WTC11 (cell line): ENCODE measurements around the gene CFAP97. TPM values are rescaled to one million over a fixed set of nuclear protein-coding genes. Genes with fewer than 3 reads are reported as not detected.

ENCODE experiments used
- ATAC-seq: fragments of 200-7000 bp; cut with Tn5 transposase; 2 replicates; pipeline ENCODE4 v1.10.0; 2021; ENCODE audit warnings: mild to moderate bottlenecking, moderate library complexity
- CTCF ChIA-PET: fragments of 300-600 bp; sonication (Branson Sonifier 250); formaldehyde crosslinking; loops from one replicate; lab custom pipeline; 2021; ENCODE audit warnings: antibody characterized with exemption; lab: Charles Lee
- POLR2A ChIA-PET: fragments of 350-600 bp; sonication (Branson Sonifier 250); formaldehyde crosslinking; loops from one replicate; lab custom pipeline; 2021; ENCODE audit warnings: antibody characterized with exemption; lab: Charles Lee
- DNase-seq: peaks from one replicate; pipeline ENCODE4 v3.0.0; 2021; ENCODE audit warnings: low spot score
- H3K27ac Mint-ChIP-seq: 2 replicates; pipeline ENCODE4 v1.8.0; 2021; ENCODE audit warnings: mixed read lengths
- H3K27me3 Mint-ChIP-seq: 2 replicates; pipeline ENCODE4 v1.8.0; 2021; ENCODE audit warnings: low read depth, mild to moderate bottlenecking, moderate library complexity, mixed read lengths
- H3K36me3 Mint-ChIP-seq: 2 replicates; pipeline ENCODE4 v1.8.0; 2021; ENCODE audit warnings: mixed read lengths
- H3K4me1 Mint-ChIP-seq: 2 replicates; pipeline ENCODE4 v1.8.0; 2022; ENCODE audit warnings: mixed read lengths
- H3K4me3 Mint-ChIP-seq: 2 replicates; pipeline ENCODE4 v1.8.0; 2021; ENCODE audit warnings: mild to moderate bottlenecking, moderate library complexity, mixed read lengths
- H3K9me3 Mint-ChIP-seq: 2 replicates; pipeline ENCODE4 v1.8.0; 2021; ENCODE audit warnings: mixed read lengths
- ATF2 ChIP-seq: sonication (generic); formaldehyde crosslinking; IDR thresholded peaks from 2 replicates; pipeline ENCODE4 v1.8.1; 2022; ENCODE audit warnings: low read depth, missing genetic modification reagents, borderline replicate concordance
- ATF3 ChIP-seq: sonication (generic); formaldehyde crosslinking; conservative IDR thresholded peaks from 2 replicates; pipeline ENCODE4 v1.8.1; 2022; ENCODE audit warnings: mild to moderate bottlenecking, missing genetic modification reagents
- GRHL2 ChIP-seq: fragments of 250-450 bp; sonication (Bioruptor Pico); IDR thresholded peaks from 2 replicates; pipeline ENCODE4 v1.8.0; 2022; ENCODE audit warnings: mild to moderate bottlenecking, moderate library complexity; ENCODE audit not compliant: insufficient replicate concordance, severe bottlenecking
- NR3C1 ChIP-seq: sonication (generic); formaldehyde crosslinking; conservative IDR thresholded peaks from 2 replicates; pipeline ENCODE4 v1.8.1; 2023; ENCODE audit warnings: low read depth, mild to moderate bottlenecking, missing genetic modification reagents
- PREB ChIP-seq: sonication (generic); formaldehyde crosslinking; IDR thresholded peaks from 2 replicates; pipeline ENCODE4 v1.8.1; 2022; ENCODE audit warnings: mild to moderate bottlenecking, missing genetic modification reagents, moderate library complexity, borderline replicate concordance
- RORB ChIP-seq: fragments of 250-450 bp; sonication (Bioruptor Pico); IDR thresholded peaks from 2 replicates; pipeline ENCODE4 v1.9.0; 2021; ENCODE audit warnings: mild to moderate bottlenecking
- SP1 ChIP-seq: sonication (generic); formaldehyde crosslinking; conservative IDR thresholded peaks from 2 replicates; pipeline ENCODE4 v1.8.1; 2022; ENCODE audit warnings: missing genetic modification reagents
- USF1 ChIP-seq: sonication (generic); formaldehyde crosslinking; IDR thresholded peaks from 2 replicates; pipeline ENCODE4 v1.8.0; 2022; ENCODE audit warnings: mild to moderate bottlenecking, missing genetic modification reagents
- ZNF396 ChIP-seq: fragments of 250-450 bp; sonication (Bioruptor Pico); IDR thresholded peaks from 2 replicates; pipeline ENCODE4 v1.8.0; 2021; ENCODE audit warnings: mild to moderate bottlenecking, moderate library complexity, borderline replicate concordance
- total RNA-seq: library from RNA; stranded (reverse); gene quantifications from 3 replicates; pipeline ENCODE4 v1.2.3, GENCODE V29; 2021
- TF ChIP-seq, protein P1 (sequence below): fragments of 250-450 bp; sonication (Bioruptor Pico); IDR thresholded peaks from 2 replicates; pipeline ENCODE4 v1.9.0; 2021; ENCODE audit warnings: mild to moderate bottlenecking, borderline replicate concordance
- TF ChIP-seq, protein P2 (sequence below): sonication (generic); formaldehyde crosslinking; conservative IDR thresholded peaks from 2 replicates; pipeline ENCODE4 v1.8.1; 2023; ENCODE audit warnings: mild to moderate bottlenecking, low read depth, missing genetic modification reagents, moderate library complexity
- TF ChIP-seq, protein P3 (sequence below): sonication (generic); formaldehyde crosslinking; IDR thresholded peaks from 2 replicates; pipeline ENCODE4 v1.8.0; 2022; ENCODE audit warnings: mild to moderate bottlenecking, missing genetic modification reagents
- TF ChIP-seq, protein P4 (sequence below): fragments of 250-450 bp; sonication (Bioruptor Pico); IDR thresholded peaks from 2 replicates; pipeline ENCODE4 v1.9.0; 2021; ENCODE audit warnings: moderate library complexity, mild to moderate bottlenecking, inconsistent platforms, borderline replicate concordance

CFAP97 gene
- total RNA-seq, 1 experiment from 2014 or later = 40.3 TPM

DNA sequence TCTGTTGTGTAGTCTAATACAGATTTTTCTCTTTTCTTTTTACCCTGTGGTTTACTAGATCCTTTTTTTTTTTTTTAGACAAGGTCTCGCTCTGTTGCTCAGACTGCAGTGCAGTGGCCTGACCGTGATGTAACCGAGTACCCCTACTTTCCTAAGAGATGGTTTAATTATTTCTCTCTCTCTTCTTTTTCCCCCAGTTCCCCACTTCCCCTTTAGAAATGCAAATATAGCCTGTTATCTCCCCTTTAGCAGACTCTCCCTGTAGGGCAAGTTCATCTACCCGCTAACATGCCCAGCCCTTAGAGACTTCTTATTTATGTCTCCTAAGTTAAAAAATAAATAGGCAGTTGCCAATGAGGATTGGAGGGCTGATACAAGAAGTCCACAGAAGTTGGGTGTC lies 10.1 kb upstream of the CFAP97 start (continued):
- TF ChIP-seq, protein P1, sequence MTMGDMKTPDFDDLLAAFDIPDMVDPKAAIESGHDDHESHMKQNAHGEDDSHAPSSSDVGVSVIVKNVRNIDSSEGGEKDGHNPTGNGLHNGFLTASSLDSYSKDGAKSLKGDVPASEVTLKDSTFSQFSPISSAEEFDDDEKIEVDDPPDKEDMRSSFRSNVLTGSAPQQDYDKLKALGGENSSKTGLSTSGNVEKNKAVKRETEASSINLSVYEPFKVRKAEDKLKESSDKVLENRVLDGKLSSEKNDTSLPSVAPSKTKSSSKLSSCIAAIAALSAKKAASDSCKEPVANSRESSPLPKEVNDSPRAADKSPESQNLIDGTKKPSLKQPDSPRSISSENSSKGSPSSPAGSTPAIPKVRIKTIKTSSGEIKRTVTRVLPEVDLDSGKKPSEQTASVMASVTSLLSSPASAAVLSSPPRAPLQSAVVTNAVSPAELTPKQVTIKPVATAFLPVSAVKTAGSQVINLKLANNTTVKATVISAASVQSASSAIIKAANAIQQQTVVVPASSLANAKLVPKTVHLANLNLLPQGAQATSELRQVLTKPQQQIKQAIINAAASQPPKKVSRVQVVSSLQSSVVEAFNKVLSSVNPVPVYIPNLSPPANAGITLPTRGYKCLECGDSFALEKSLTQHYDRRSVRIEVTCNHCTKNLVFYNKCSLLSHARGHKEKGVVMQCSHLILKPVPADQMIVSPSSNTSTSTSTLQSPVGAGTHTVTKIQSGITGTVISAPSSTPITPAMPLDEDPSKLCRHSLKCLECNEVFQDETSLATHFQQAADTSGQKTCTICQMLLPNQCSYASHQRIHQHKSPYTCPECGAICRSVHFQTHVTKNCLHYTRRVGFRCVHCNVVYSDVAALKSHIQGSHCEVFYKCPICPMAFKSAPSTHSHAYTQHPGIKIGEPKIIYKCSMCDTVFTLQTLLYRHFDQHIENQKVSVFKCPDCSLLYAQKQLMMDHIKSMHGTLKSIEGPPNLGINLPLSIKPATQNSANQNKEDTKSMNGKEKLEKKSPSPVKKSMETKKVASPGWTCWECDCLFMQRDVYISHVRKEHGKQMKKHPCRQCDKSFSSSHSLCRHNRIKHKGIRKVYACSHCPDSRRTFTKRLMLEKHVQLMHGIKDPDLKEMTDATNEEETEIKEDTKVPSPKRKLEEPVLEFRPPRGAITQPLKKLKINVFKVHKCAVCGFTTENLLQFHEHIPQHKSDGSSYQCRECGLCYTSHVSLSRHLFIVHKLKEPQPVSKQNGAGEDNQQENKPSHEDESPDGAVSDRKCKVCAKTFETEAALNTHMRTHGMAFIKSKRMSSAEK (CRISPR knock-in tag) = no peak
- TF ChIP-seq ATF3 (no peak), GRHL2 (no peak), NR3C1 (no peak), PREB (CRISPR knock-in tag) (no peak)
- TF ChIP-seq, all 79 proteins: peak for 0

DNA sequence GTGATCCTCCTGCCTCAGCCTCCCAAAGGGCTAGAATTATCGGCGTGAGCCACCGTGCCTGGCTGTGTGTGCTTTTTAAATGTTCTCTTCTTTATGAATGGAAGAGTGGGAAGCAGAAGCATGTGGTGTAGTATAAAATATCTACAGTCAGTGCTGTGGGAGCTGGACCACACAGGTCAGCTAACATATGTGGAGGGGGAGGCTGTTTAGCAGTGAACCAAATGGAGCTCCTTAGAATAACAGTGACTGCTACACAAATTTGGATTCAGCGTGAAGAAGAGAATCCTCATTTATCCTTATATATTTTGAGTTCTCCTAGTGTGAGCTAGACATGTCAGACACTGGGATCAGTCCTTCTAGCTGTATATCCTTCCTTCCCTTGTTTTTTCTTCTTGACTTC lies 8.8 kb upstream of the CFAP97 start:
- Mint-ChIP-seq H3K9me3 (no peaks in the 10 kb centered on the region), H3K36me3 (no peaks in the 10 kb centered on the region), H3K27ac (no peak overlapping the region), H3K4me1 (peaks cover 56% of the 10 kb centered on the region), H3K4me3 (no peak overlapping the region), H3K27me3 (peaks cover 28% of the 10 kb centered on the region)
- POLR2A ChIA-PET = no interaction called here
- ATAC-seq (no peak), DNase-seq (no peak)
- TF ChIP-seq, protein P2, sequence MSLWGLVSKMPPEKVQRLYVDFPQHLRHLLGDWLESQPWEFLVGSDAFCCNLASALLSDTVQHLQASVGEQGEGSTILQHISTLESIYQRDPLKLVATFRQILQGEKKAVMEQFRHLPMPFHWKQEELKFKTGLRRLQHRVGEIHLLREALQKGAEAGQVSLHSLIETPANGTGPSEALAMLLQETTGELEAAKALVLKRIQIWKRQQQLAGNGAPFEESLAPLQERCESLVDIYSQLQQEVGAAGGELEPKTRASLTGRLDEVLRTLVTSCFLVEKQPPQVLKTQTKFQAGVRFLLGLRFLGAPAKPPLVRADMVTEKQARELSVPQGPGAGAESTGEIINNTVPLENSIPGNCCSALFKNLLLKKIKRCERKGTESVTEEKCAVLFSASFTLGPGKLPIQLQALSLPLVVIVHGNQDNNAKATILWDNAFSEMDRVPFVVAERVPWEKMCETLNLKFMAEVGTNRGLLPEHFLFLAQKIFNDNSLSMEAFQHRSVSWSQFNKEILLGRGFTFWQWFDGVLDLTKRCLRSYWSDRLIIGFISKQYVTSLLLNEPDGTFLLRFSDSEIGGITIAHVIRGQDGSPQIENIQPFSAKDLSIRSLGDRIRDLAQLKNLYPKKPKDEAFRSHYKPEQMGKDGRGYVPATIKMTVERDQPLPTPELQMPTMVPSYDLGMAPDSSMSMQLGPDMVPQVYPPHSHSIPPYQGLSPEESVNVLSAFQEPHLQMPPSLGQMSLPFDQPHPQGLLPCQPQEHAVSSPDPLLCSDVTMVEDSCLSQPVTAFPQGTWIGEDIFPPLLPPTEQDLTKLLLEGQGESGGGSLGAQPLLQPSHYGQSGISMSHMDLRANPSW (CRISPR knock-in tag) = no peak
- TF ChIP-seq, protein P3, sequence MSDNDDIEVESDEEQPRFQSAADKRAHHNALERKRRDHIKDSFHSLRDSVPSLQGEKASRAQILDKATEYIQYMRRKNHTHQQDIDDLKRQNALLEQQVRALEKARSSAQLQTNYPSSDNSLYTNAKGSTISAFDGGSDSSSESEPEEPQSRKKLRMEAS (CRISPR knock-in tag) = no peak
- no peak for TF ChIP-seq ATF2 (CRISPR knock-in tag)
- no peak for TF ChIP-seq USF1 (CRISPR knock-in tag)
- TF ChIP-seq ZNF396 (CRISPR knock-in tag) = no peak
- no peak for TF ChIP-seq SP1
- CTCF ChIA-PET = interaction anchor here (1.1 kb wide), 1 partner anchor 138 kb away, joined by 4 read pairs; no protein-coding TSS in a partner anchor

DNA sequence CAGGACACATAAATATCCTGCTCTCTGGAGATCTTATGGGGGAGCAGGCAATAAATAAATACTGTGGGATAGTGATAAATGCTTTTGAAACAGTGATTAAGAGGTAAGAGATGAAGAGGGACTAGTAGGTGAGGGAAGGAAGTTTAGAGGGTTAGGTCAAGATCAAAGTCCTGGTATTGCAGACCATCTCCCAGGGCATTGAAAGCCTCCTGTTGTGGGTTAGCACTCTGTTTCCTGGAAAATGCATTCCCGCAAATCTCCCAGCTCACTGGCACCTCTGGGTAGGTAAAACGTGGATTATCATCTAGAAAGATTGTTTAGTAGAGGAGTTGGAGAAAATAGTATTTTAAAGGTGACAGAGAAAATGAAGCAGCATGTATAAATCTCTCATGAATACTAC lies 7.8 kb upstream of the CFAP97 start:
- ChIA-PET CTCF (interaction anchor here (0.5 to 0.6 kb wide), 2 partner anchors 45 to 92 kb away, joined by 3 read pairs; no protein-coding TSS in a partner anchor), POLR2A (no interaction called here)
- TF ChIP-seq RORB (CRISPR knock-in tag) = no peak
- TF ChIP-seq, protein P4, sequence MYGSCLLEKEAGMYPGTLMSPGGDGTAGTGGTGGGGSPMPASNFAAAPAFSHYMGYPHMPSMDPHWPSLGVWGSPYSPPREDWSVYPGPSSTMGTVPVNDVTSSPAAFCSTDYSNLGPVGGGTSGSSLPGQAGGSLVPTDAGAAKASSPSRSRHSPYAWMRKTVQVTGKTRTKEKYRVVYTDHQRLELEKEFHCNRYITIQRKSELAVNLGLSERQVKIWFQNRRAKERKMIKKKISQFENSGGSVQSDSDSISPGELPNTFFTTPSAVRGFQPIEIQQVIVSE (CRISPR knock-in tag) = no peak
- ATAC-seq = no peak
- Mint-ChIP-seq H3K9me3 (no peaks in the 10 kb centered on the region), H3K4me3 (peak overlapping the region; percentile 92), H3K27me3 (peaks cover 36% of the 10 kb centered on the region), H3K27ac (no peak overlapping the region), H3K4me1 (peaks cover 47% of the 10 kb centered on the region), H3K36me3 (no peaks in the 10 kb centered on the region)
- no peak for DNase-seq
